Measurements from ENCODE around the gene CHAC1.

DNA sequence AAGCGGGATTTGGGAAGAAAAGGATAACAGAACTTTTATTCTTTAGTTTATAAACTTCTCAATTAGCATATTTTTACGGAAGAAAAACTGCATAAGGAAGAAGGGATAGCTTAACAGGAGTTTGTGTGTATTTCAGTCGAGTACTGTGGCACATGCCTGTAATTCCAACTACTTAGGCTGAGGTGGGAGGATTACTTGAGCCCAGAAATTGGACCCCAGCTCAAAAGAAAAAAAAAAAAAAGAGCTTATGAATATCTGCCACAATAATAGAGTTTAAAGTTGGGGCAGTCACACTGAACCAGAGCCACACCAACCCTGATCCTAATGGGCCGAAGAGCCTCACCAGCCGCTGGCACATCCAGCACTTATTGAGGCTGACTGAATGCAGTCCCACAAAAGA lies 31.1 kb downstream of the CHAC1 start:
- TF ChIP-seq, protein P1, sequence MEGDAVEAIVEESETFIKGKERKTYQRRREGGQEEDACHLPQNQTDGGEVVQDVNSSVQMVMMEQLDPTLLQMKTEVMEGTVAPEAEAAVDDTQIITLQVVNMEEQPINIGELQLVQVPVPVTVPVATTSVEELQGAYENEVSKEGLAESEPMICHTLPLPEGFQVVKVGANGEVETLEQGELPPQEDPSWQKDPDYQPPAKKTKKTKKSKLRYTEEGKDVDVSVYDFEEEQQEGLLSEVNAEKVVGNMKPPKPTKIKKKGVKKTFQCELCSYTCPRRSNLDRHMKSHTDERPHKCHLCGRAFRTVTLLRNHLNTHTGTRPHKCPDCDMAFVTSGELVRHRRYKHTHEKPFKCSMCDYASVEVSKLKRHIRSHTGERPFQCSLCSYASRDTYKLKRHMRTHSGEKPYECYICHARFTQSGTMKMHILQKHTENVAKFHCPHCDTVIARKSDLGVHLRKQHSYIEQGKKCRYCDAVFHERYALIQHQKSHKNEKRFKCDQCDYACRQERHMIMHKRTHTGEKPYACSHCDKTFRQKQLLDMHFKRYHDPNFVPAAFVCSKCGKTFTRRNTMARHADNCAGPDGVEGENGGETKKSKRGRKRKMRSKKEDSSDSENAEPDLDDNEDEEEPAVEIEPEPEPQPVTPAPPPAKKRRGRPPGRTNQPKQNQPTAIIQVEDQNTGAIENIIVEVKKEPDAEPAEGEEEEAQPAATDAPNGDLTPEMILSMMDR (IDR thresholded peaks at IDR 0.05; ENCODE audit: insufficient read depth, low read length, poor library complexity, severe bottlenecking), result no peak
- TF ChIP-seq EZH2phosphoT487 (conservative IDR thresholded peaks at IDR 0.05; ENCODE audit: low read length), result no peak
